Astrocyte (in vitro differentiated cells and primary cell): Measurements from ENCODE around the gene MAPK8IP3.

ENCODE experiments used
- CTCF ChIP-seq: IDR thresholded peaks from 2 replicates; pipeline ENCODE4 v1.5.1; 2011; ENCODE audit warnings: low read depth, mild to moderate bottlenecking, inconsistent platforms, low read length, moderate library complexity; ENCODE audit not compliant: insufficient read depth
- EZH2 ChIP-seq: IDR thresholded peaks from 2 replicates; pipeline ENCODE4 v1.6.1; 2012; ENCODE audit warnings: mild to moderate bottlenecking, low read length, inconsistent platforms; ENCODE audit not compliant: insufficient read depth

- no peak for TF ChIP-seq CTCF
- no peak for TF ChIP-seq EZH2
Observed at GRCh38 chr16:1771188-1771863, 65.3 kb downstream of the MAPK8IP3 start, which contains the start of gene NME3.
